Measurements from ENCODE around the gene CMC2.

GRCh38 chr16:81042821-81043220 lies 36.1 kb upstream of the CMC2 start:
- TF ChIP-seq CTCF (IDR thresholded peaks at IDR 0.05) (no peak), POLR2A (IDR thresholded peaks at IDR 0.05; ENCODE audit: low read depth) (no peak), POLR2AphosphoS5 (IDR thresholded peaks at IDR 0.05) (no peak), EP300 (IDR thresholded peaks at IDR 0.05) (no peak)

Data from esophagus muscularis mucosa (tissue), 4 donors.